BJ (cell line): ENCODE measurements around the gene PTPRM. TPM values are rescaled to one million over a fixed set of nuclear protein-coding genes. Genes with fewer than 3 reads are reported as not detected.

Experiments
- CTCF ChIA-PET: fragments of 350-600 bp; formaldehyde crosslinking; extraction: SDS; loops from one replicate; lab custom pipeline; 2021; ENCODE audit warnings: antibody characterized with exemption, inconsistent platforms; lab: Yijun Ruan, JAX
- POLR2A ChIA-PET: fragments of 300-600 bp; sonication (Branson Sonifier 250); formaldehyde crosslinking; extraction: SDS; loops from one replicate; lab custom pipeline; 2021; ENCODE audit warnings: antibody characterized with exemption; lab: Charles Lee
- DNase-seq: peaks from one replicate; pipeline ENCODE4 v3.0.0-alpha.2; 2011; ENCODE audit warnings: low read depth
- H3K27me3 ChIP-seq: 2 replicates; pipeline ENCODE4 v1.6.0; 2011; ENCODE audit warnings: low read length; ENCODE audit not compliant: control insufficient read depth, insufficient read depth
- H3K36me3 ChIP-seq: 2 replicates; pipeline ENCODE4 v1.5.1; 2011; ENCODE audit warnings: low read length; ENCODE audit not compliant: control insufficient read depth, insufficient read depth
- H3K4me3 ChIP-seq: 2 replicates; pipeline ENCODE4 v1.5.1; 2011; ENCODE audit warnings: low read depth, mild to moderate bottlenecking, control low read depth, low read length
- polyA plus RNA-seq: library from polyadenylated mRNA; depleted of rRNA; stranded (reverse); fragments of >200 nt; gene quantifications from 2 replicates; pipeline ENCODE4 v1.2.3, GENCODE V29; 2011
- TF ChIP-seq, protein P1 (sequence below): IDR thresholded peaks from 2 replicates; pipeline ENCODE4 v1.5.1; 2011; ENCODE audit warnings: low read depth, mild to moderate bottlenecking, control low read depth, inconsistent platforms, low read length, moderate library complexity; ENCODE audit not compliant: insufficient read depth

The PTPRM gene
- polyA plus RNA-seq, 1 experiment: 149 TPM

DNA sequence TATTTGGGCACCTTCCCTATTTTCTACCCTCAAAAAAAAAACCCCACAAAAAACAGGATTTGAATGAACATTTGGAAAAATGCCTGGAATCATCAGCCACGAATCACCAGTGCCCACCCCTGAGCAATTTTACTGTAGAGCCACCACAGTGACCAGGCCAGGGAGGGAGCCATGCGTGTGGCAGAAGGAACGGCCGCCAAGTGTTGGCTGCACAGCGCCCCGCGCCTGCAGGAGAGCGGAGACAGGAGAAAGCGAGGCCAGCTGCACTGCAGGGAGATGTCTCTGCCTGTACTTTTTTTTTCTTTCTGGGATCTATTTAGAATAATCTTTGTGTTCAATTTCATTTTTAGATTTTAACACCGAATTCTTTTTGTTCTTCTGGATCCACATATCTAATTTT, 772.8 kb downstream of the PTPRM start:
- no peak overlapping the region for H3K4me3 ChIP-seq
- ChIA-PET POLR2A (no interaction called here), CTCF (no interaction called here)
- no peaks in the 10 kb centered on the region for H3K36me3 ChIP-seq
- no peak for DNase-seq
- TF ChIP-seq, protein P1, sequence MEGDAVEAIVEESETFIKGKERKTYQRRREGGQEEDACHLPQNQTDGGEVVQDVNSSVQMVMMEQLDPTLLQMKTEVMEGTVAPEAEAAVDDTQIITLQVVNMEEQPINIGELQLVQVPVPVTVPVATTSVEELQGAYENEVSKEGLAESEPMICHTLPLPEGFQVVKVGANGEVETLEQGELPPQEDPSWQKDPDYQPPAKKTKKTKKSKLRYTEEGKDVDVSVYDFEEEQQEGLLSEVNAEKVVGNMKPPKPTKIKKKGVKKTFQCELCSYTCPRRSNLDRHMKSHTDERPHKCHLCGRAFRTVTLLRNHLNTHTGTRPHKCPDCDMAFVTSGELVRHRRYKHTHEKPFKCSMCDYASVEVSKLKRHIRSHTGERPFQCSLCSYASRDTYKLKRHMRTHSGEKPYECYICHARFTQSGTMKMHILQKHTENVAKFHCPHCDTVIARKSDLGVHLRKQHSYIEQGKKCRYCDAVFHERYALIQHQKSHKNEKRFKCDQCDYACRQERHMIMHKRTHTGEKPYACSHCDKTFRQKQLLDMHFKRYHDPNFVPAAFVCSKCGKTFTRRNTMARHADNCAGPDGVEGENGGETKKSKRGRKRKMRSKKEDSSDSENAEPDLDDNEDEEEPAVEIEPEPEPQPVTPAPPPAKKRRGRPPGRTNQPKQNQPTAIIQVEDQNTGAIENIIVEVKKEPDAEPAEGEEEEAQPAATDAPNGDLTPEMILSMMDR: no peak
- H3K27me3 ChIP-seq: no peaks in the 10 kb centered on the region

DNA sequence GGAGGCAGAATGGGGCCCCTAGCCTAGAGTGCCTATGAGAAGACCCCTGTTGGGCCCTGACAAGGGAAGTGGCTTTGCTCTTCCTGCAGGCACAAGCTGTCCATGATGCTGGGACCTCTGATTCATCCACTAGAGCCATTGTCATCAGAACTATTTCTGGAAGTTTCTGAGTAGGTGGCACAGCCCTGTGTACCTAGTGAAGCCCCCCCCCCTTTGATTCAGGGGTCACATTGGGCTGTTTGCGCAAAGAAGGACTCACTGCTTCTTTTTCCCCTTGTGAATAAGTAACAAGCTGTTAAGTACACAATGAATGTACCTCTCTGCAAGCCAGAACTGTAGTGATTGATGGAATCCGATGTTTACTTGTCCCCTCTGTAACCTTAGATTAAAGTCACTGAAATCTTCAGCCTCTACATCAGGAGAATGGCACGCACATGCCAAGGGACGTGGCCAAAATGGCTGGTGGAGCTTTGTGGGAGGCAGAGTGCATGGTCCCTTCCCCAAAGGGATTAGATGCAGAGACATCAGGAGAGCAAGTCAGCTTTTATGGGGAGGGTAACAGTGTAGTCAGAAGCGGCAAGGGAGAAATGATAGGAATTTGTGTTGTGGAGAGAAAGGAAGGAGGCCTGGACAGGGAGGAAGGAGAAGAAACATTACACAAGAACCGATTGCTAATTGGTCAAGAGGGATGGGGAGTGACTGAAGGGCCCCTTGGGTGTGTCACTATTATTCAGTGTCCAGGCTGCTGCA, 774.5 kb downstream of the PTPRM start:
- H3K36me3 ChIP-seq: no peaks in the 10 kb centered on the region
- ChIA-PET CTCF (interaction anchor here (0.7 kb wide), 1 partner anchor 14 kb away, joined by 3 read pairs; no protein-coding TSS in a partner anchor), POLR2A (interaction anchor here (0.7 kb wide), 1 partner anchor 20 kb away, joined by 3 read pairs; no protein-coding TSS in a partner anchor)
- no peak overlapping the region for H3K4me3 ChIP-seq
- peak; percentile 50 for DNase-seq
- TF ChIP-seq, protein P1: no peak
- no peaks in the 10 kb centered on the region for H3K27me3 ChIP-seq

DNA sequence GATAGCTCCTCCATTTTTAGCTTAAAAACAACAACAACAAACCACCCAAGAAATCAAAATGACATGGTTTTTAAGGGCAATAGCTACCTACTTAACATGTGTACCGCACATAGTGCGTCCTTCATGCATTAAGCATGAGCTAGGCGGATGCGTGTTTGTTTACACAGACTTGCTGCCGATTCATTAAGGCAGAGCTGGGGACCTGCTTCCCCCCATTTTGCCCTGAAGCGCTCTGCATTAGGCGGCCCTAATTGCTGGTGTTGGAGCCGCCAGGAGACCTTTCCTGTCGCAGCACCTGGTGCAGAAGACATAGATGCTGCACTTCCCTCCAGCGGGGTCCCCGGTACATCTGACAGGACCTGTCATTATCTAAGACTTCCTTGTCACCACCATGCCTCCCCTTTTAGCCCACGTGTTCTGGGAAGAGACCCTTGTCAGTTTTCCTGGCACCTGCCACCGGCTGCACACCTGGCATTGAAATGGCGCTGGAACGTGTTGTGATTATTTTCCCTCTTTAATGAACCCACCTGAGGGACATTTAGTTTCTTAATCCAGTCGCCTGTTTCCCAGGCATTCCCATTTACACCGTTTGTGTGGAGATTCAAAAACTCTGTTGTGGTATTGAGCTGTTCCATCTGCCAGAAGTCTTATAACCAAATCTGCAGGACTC, 781.1 kb downstream of the PTPRM start:
- TF ChIP-seq, protein P1: no peak
- no peak for DNase-seq
- ChIA-PET POLR2A (no interaction called here), CTCF (no interaction called here)
- Histone ChIP-seq H3K4me3 (no peak overlapping the region), H3K27me3 (no peaks in the 10 kb centered on the region), H3K36me3 (no peaks in the 10 kb centered on the region)

DNA sequence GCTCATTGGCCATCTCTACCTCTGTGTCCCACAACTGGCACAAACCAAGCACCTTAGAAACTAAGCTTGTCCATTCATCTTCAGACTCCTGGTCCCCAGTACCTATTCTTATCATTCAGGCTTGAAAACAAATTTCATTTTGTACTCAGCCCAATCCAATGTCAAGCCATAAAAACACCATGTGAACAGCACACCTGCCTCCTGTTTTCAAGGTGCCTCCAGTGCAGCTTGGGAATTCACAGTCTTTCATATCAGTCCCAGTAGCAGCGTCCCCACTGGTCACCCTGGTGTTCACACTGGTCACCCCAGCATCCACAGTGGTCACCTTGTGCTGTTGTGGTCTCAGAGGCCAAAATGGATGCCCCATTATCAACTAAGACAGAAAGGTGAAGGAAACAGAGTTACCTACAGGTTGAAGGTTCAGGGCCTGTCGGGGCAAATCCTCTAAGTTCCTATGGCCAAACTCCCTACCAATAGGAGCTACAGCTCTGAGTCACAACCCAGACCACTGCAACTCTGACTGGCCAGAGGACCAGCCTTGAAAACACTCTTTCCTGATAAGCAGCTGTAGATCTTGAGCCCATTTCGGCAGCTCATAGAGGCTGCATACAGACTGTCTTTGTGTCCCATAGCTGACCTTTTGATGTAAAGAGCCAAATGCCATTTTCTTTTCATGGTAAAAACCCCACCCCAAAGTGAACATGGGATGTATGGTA, 782.6 kb downstream of the PTPRM start:
- DNase-seq: no peak
- Histone ChIP-seq H3K4me3 (no peak overlapping the region), H3K36me3 (no peaks in the 10 kb centered on the region), H3K27me3 (no peaks in the 10 kb centered on the region)
- TF ChIP-seq, protein P1: no peak
- CTCF ChIA-PET: interaction anchor here (1.1 kb wide), 1 partner anchor 19 kb away, joined by 4 read pairs; no protein-coding TSS in a partner anchor
- POLR2A ChIA-PET: no interaction called here

DNA sequence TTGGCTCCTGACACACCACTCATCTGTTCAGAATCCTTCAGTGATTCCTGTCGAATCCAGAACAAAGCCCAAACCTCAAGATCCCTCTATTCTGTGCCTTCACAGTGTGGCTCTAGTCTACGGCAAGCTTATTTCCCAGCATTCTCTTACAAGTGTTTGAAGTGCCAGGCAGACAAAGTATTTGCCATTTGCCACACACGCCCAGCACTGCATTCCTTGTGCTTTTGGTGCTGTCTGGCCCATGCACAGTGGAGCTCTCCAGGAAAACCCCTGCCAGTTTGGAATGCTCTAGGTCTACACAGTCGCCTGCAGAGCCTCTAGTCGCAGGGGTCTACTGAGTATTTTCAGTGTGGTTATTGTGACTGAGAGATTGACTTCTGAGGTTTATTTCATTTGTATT, 783.5 kb downstream of the PTPRM start:
- no peak overlapping the region for H3K4me3 ChIP-seq
- DNase-seq: no peak
- CTCF ChIA-PET: interaction anchor here (1.1 kb wide), 1 partner anchor 19 kb away, joined by 4 read pairs; no protein-coding TSS in a partner anchor

More for the DNA sequence above, 783.5 kb downstream of the PTPRM start:
- TF ChIP-seq, protein P1: no peak
- POLR2A ChIA-PET: no interaction called here
- Histone ChIP-seq H3K27me3 (no peaks in the 10 kb centered on the region), H3K36me3 (no peaks in the 10 kb centered on the region)
